GM12801 (cell line): Measurements from ENCODE around the gene SHROOM2.

ENCODE experiments used
- TF ChIP-seq, protein P1 (sequence below): IDR thresholded peaks from one replicate; pipeline ENCODE4 v1.5.1; 2011; ENCODE audit warnings: control low read depth; ENCODE audit not compliant: insufficient read length; ENCODE audit errors: extremely low read depth

The SHROOM2 gene

GRCh38 chrX:9961750-9962149, 175.5 kb downstream of the SHROOM2 start:
- TF ChIP-seq, protein P1, sequence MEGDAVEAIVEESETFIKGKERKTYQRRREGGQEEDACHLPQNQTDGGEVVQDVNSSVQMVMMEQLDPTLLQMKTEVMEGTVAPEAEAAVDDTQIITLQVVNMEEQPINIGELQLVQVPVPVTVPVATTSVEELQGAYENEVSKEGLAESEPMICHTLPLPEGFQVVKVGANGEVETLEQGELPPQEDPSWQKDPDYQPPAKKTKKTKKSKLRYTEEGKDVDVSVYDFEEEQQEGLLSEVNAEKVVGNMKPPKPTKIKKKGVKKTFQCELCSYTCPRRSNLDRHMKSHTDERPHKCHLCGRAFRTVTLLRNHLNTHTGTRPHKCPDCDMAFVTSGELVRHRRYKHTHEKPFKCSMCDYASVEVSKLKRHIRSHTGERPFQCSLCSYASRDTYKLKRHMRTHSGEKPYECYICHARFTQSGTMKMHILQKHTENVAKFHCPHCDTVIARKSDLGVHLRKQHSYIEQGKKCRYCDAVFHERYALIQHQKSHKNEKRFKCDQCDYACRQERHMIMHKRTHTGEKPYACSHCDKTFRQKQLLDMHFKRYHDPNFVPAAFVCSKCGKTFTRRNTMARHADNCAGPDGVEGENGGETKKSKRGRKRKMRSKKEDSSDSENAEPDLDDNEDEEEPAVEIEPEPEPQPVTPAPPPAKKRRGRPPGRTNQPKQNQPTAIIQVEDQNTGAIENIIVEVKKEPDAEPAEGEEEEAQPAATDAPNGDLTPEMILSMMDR: no peak

DNA sequence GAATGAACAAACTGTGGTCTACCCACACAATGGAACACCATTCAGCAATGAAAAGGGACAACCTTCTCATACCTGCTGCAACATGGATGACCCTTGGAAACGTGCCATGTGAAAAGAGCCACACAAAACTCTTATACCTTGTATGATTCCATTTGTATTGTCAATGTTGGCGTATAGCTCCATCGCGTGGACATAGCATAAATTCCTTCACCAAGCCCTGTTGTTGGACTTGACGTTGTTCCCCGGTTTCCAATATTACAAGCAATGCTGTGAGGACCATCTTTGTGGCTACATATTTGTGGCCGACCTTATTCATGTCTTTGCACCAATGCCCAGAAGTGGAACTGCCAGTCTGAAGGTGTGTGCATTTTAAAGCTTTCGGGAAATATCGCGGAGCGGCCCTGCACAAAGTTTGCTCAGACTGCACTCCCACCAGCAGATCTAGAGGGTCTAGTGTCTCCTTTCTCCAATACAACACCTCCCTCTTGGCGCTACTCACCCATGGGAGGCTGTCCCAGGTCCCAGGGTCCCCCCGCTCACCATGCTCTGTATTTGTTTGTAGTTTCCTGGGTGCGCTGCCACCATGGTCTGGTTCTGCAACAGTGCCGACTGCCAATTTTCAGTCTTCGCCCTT, 180.7 kb downstream of the SHROOM2 start, which contains the start of gene CLDN34:
TSS of gene CLDN34 (plus strand) at position 584 of the 634 bp plus-strand sequence. CDS start at position 584, 0 bp downstream.
- TF ChIP-seq, protein P1: no peak

- TF ChIP-seq, protein P1: no peak
Observed at GRCh38 chrX:9977635-9978034, 191.4 kb downstream of the SHROOM2 start.

DNA sequence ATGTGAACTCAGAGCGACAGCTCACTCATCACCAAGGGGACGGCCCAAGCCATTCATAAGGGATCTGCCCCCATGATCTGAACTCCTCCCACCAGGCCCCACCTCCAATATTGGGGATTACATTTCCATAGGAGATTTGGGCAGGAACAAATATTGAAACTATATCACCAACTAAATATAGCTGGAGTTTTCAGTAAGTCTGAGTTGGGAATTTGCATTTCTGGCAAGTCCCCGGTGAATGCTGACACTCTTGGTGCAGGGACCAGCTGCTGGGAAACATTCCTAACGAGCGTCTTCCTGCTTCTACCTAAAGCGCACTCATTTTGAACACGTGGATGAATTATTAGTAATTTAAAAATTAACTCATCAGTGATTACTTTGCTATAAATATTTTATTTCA, 194.2 kb downstream of the SHROOM2 start:
- TF ChIP-seq, protein P1: no peak

GRCh38 chrX:9980927-9981326, 194.7 kb downstream of the SHROOM2 start:
- TF ChIP-seq, protein P1: no peak

DNA sequence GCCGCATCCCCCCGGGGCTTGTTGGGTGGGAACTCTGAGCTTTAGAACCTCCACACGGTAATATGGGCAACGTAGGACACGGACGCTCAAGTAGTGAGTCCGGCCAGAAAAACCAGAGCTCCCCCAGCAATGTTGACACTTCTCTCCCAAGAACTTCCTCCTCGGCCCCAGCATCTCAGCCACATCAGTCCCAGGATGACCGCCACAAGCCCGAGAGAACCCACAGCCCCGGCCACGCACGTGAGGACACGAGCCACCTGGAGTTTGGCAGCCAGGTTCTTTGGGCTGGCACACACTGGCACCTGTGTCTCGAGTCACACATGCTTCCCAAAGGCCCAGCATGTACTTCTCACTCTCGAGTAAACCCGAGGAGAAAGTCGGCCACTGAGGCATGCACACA, 197.2 kb downstream of the SHROOM2 start:
- TF ChIP-seq, protein P1: no peak

GRCh38 chrX:9983846-9984245, 197.6 kb downstream of the SHROOM2 start:
- TF ChIP-seq, protein P1: no peak
